ENCODE results near the gene GLTPD2.

GRCh38 chr17:4743216-4743615 lies 45.5 kb upstream of the GLTPD2 start:
- TF ChIP-seq CTCF (conservative IDR thresholded peaks at IDR 0.05; ENCODE audit: low read depth in 2 of 2) (no peak), EZH2 (IDR thresholded peaks at IDR 0.05; ENCODE audit: low read depth, unreplicated experiment) (no peak), REST (IDR thresholded peaks at IDR 0.05; ENCODE audit: unreplicated experiment) (no peak), POLR2AphosphoS5 (IDR thresholded peaks at IDR 0.05; ENCODE audit: low read depth) (no peak), CREB1 (CRISPR knock-in tag; IDR thresholded peaks at IDR 0.05; ENCODE audit: low read depth) (no peak), EZH2phosphoT487 (IDR thresholded peaks at IDR 0.05; ENCODE audit: unreplicated experiment) (no peak), NANOG (IDR thresholded peaks at IDR 0.05; ENCODE audit: borderline replicate concordance) (no peak), JUNB (IDR thresholded peaks at IDR 0.05; ENCODE audit: unreplicated experiment) (no peak), ETS1 (IDR thresholded peaks at IDR 0.05) (no peak), STAT1 (IDR thresholded peaks at IDR 0.05; ENCODE audit: unreplicated experiment) (no peak), ZNF331 (CRISPR knock-in tag; IDR thresholded peaks at IDR 0.05; ENCODE audit: low read depth) (no peak), ZNF114 (CRISPR knock-in tag; IDR thresholded peaks at IDR 0.05) (no peak)

Data from GM23338 (cell line).